Limb (tissue), 2 donors: ENCODE data around the gene SMIM7.
A peak's percentile ranks its signal among the peaks of the same experiment; 100 is the strongest.
"Not testable (repeated sequence)": the region's sequence is repeated elsewhere in the genome, so short reads cannot be mapped to it uniquely, and the experiment has no call there.

Experiments used
- DNase-seq, 2 donors: peaks; one replicate each; pipeline ENCODE4 v3.0.0-alpha.2; 2016; ENCODE audit errors: extremely low spot score in 2 of 2

The SMIM7 gene

GRCh38 chr19:16659832-16660708 lies at the start of gene SMIM7:
Gene SMIM7, minus strand, starts transcription at chr19:16660144. Its CDS starts 34 bp downstream, at chr19:16660110.
- DNase-seq, result peak; percentile 98

- DNase-seq, result no peak
These were observed 43.7 kb upstream of the SMIM7 start for GRCh38 chr19:16703677-16704076.

GRCh38 chr19:16702123-16702522 lies 42.2 kb upstream of the SMIM7 start:
- DNase-seq, result no peak

DNA sequence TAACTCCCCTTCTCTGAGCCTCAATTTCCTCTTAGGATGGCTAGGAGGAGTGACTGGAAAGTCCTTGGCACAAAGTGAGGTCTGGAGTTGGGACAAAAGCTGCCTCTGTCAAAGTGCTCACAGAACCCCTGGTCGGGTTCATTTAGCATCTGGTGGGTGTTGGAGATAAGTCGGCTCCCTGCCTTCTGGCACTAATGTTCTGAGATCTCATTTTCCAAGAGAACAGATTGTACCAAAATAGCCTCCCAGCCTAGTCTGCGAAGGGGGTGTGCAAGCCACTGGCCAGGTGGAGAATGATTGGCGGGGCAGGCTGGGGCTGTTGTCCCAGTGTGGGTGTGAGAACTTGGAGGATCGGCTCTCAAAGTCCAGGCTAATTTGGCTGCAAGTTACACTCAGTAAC lies 39.0 kb upstream of the SMIM7 start:
- DNase-seq, result peak in 1 of 2 donors; percentile 10

- DNase-seq, result no peak
These were observed 28.1 kb upstream of the SMIM7 start for GRCh38 chr19:16688084-16688483.

- DNase-seq, result no peak
These were observed 24.3 kb upstream of the SMIM7 start for GRCh38 chr19:16684216-16684615.

GRCh38 chr19:16682539-16682938 lies 22.6 kb upstream of the SMIM7 start:
- DNase-seq, result no peak

DNA sequence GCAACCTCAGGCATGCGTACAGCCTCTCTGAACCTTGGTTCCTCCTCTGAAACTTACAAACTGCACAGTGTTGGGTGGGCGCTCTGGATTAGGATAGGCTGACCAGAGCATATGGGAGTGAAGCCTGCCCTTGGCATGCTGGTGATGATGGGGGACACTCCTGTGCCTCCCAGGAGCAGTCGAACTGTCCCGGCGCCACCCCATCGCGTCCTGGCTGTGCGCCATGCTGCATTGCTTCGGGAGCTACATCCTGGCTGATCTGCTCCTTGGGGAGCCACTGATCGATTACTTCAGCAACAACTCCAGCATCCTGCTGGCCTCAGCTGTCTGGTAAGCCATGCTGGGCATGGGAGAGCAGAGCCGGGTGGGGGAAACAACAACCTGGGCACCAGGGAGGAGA lies 19.9 kb upstream of the SMIM7 start:
- DNase-seq, result no peak

- no peak for DNase-seq
These were observed 18.6 kb upstream of the SMIM7 start for GRCh38 chr19:16678498-16678897.

DNA sequence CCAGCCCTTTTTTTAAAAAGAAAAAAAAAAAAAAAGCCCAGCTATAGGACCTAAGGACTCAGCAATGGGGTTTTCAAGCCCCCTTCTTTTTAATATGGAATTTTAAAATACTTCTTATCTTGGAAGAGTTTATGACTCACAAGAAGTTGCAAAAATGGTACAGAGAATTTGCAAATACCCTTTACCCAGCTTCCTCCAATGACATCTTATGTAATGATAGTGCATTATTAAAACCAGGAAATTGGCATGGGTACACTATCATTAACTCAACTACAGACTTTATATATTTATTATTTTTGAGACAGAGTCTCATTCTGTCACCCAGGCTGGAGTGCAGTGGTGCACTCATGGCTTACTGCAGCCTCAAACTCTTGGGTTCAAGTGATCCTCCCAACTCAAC lies 17.1 kb upstream of the SMIM7 start:
- DNase-seq, result no peak

DNA sequence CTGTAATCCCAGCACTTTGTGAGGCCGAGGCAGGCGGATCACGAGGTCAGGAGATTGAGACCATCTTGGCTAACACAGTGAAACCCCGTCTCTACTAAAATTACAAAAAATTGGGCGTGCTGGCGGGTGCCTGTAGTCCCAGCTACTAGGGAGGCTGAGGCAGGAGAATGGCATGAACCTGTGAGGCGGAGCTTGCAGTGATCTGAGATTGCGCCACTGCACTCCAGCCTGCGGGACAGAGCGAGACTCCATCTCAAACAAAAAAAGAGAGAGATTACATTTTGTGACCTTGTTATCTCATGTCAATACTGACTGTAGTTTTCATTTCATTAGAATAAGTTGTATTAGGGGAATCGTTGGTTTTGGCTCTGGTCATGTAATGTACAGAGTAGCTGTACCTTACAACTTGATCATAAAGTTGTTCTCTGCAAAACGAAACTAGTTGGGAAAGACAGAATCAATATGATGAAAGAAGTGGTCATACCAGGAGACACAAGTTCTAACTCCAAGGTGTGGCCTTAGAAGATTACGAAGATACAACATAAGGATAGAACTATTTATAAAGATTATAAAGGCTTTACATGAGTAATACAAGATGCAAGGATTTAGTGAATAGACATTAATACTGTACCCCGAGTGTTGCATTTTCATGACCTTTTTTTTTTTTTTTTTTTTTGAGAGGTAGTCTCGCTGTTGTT lies 16.3 kb upstream of the SMIM7 start:
- no peak for DNase-seq

DNA sequence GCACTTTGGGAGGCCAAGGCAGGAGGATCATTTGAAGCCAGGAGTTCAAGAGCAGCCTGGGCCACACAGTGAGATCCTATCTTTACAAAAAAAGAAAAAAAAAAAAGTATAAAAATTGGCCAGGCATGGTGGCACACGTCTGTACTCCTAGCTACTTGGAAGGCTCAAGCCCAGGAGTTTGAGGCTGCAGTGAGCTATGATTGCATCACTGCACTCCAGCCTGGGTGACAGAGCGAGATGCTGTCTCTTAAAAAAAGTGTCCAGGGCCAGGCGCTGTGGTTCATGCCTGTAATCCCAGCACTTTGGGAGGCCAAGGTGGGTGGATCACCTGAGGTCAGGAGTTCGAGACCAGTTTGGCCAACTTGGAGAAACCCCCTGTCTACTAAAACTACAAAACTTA lies 13.9 kb upstream of the SMIM7 start:
- DNase-seq, result not testable (repeated sequence)

DNA sequence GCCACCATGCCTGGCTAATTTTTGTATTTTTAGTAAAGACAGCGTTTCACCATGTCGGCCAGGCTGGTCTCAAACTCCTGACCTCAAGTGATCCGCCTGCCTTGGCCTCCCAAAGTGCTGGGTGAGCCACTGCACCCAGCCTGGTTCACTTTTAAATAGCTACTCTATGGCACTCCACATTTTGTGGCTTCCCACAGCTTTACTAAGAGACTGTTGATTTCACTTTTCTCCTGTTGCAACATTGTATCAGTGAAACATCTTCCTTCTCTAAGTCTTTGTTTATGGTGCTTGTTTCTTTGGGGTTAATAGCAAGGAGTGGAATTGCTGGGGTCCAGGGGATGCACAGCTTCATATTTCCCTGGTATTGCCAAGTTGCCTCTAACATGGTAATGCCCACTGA lies 13.3 kb upstream of the SMIM7 start:
- no peak for DNase-seq

DNA sequence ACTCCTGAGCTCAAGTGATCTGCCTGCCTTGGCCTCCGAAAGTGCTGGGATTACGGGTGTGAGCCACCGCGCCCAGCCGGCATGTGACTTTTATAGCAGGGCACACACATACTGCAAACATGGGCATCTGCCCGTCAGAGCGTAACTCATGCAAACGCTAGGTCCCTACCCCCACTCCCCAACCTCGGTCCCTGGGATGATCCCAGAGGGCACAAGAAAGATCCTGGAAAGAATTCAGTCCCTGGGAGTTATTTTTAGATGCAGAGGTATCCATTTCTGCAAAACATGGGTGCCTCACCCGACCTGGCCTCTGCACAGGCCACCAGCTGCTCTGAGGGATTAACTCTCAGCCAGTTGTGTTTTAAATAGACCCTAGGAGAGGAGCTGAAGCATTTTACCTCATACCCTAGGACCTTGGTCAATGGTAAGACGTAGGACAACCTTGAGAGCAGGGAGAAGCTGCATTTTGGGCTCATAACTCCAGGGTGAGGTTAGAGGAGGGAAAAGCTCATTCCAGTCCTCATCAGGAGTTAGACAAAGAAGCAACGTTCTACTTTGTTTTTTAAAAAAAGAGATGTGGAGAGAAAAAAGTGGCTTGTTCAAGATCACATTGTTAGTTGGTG lies 11.8 kb upstream of the SMIM7 start:
- DNase-seq, result peak; percentile 23 to 36

DNA sequence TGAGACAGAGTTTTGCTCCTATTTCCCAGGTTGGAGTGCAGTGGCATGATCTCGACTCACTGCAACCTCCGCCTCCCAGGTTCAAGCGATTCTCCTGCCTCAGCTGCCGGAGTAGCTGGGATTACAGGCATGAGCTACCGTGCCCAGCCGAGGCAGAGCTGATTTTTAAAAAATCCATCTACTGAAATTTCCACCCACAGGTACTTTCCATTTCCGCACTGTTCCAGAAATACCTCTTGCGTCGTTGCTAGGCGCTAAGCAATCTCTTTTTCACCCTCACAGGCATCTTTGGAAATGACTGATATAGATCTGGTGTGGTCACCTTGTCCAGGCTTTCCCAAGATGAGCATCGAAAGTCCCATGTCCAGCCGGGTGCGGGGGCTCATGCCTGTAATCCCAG lies 10.3 kb upstream of the SMIM7 start:
- no peak for DNase-seq

- not testable (repeated sequence) for DNase-seq
These were observed 8.8 kb upstream of the SMIM7 start for GRCh38 chr19:16668702-16669101.

GRCh38 chr19:16668176-16668575 lies 8.2 kb upstream of the SMIM7 start:
- no peak for DNase-seq

DNA sequence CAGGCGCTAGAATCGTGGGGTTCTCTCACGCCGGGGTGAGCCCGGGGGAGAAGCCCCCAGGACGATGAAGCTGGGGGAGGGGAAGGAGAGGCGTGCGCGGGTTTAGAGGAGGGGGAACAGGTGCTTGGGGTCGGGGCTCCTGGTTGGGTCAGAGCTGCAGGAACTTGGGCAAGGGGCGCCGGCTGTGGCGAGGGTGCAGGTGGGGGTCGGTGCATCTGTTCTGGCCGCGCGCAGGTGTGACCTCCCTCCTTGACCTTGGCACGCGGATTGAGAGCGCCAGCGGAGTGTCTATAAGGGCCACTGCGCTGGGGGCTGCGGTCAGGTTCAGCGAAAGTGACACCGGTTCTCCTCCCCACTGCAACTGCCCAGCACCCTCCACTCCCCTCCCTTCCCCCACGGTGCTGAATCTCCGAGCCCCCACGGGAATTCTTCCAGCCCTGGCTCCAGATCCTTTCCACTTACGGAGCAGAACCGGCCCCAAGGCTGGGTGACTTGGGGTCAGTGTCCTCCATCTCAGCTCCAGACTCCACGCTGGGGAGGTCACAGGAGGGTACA lies 1.6 kb upstream of the SMIM7 start:
- DNase-seq, result peak in 1 of 2 donors; percentile 55

DNA sequence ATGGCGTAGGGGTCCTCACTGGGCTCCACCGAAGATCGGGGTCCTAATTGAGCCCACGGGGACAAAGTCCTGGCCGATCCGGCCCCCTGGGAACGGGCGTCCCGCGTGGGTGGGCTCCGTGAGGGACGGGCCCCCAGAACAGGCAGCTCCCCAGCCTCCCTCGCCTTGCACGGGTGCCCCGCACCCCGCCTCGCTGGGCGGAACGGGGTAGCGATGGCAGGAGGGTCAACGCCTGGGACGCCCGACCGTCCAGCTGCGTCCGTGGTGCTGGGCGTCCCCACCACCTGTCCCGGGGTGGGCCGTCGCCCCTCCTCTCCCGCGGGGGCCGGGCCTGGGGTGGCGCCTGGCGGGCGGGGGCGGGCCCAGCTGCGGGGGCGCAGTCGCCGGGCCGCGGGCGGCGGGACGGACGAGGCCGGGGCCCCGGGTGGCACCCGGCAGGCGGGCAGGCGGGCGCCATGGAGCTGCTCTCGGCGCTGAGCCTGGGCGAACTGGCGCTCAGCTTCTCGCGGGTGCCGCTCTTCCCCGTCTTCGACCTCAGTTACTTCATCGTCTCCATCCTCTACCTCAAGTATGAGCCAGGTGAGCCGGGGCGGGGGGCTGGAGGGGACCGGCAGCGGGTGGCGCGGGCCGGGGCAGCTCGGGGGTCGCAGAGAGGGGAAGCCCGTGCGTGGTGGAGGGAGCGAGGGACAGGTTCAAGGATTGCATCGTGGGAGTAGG lies 977 bp upstream of the SMIM7 start, which contains the start of gene TMEM38A:
TSS of gene TMEM38A (plus strand) at position 377 of the 717 bp plus-strand sequence. CDS start at position 456, 79 bp downstream.
- peak in 1 of 2 donors; percentile 66 for DNase-seq

DNA sequence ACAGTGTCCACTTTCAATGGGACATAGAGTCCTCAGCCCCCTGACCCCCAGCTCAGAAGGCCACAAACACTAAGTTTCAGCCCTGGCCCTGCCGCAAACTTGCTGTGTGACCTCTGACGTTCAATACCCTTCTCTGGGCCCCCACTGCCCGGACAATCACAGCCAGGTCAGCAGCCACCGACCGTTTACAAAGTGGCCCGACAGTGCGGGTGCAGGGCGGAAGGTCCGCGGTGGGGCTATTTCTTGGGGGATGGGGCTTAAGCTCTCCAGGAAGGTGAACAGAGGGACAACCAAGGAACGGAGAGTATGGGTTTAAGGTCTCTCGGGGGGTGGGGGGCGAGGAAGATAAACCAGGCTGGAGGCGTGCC lies 496 bp downstream of the SMIM7 start:
- no peak for DNase-seq

GRCh38 chr19:16657384-16657783 lies 2.6 kb downstream of the SMIM7 start:
- DNase-seq, result no peak
